ENCODE measurements around the gene CAST.
"Not testable (repeated sequence)": the region's sequence is repeated elsewhere in the genome, so short reads cannot be mapped to it uniquely, and the experiment has no call there.

GRCh38 chr5:96801718-96802117, 139.5 kb downstream of the CAST start:
- not testable (repeated sequence) for TF ChIP-seq EZH2 (IDR thresholded peaks at IDR 0.05; ENCODE audit: insufficient read depth, low read length); CTCF (IDR thresholded peaks at IDR 0.05; ENCODE audit: insufficient read depth, low read depth, low read length)

Data from astrocyte (in vitro differentiated cells and primary cell).